Naive B cell (primary cell): ENCODE data around the gene RARS2. TPM values are rescaled to one million over a fixed set of nuclear protein-coding genes. Genes with fewer than 3 reads are reported as not detected.

ENCODE experiments used
- ATAC-seq, 2 donors: fragments of 150-1000 bp; cut with Tn5 transposase; 2 replicates each; pipeline ENCODE4 v1.10.0; 2021; ENCODE audit warnings: low read depth in 2 of 2, mild to moderate bottlenecking in 2 of 2, moderate library complexity in 2 of 2
- DNase-seq: peaks from one replicate; pipeline ENCODE4 v3.0.0; 2022
- H3K27ac Mint-ChIP-seq, 6 donors: one replicate each; pipeline ENCODE4 v1.8.0; 2020 to 2022; ENCODE audit warnings: mild to moderate bottlenecking in 6 of 6, mixed read lengths in 6 of 6, moderate library complexity in 5 of 6, inconsistent platforms in 2 of 6
- H3K27me3 Mint-ChIP-seq, 3 donors: one replicate each; pipeline ENCODE4 v1.8.0; 2021 to 2022; ENCODE audit warnings: mixed read lengths in 3 of 3, mild to moderate bottlenecking in 1 of 3
- H3K36me3 Mint-ChIP-seq, 2 donors: one replicate each; pipeline ENCODE4 v1.8.0; 2020 to 2022; ENCODE audit warnings: mixed read lengths in 2 of 2, inconsistent platforms in 1 of 2, mild to moderate bottlenecking in 1 of 2
- H3K4me1 Mint-ChIP-seq, 3 donors: one replicate each; pipeline ENCODE4 v1.8.0; 2020 to 2022; ENCODE audit warnings: mixed read lengths in 3 of 3, inconsistent platforms in 1 of 3, mild to moderate bottlenecking in 1 of 3, moderate library complexity in 1 of 3
- H3K4me3 Mint-ChIP-seq, 8 donors: one replicate each; pipeline ENCODE4 v1.8.0; 2020 to 2022; ENCODE audit warnings: mild to moderate bottlenecking in 8 of 8, mixed read lengths in 8 of 8, moderate library complexity in 8 of 8, inconsistent platforms in 2 of 8
- H3K9me3 Mint-ChIP-seq, 7 donors: one replicate each; pipeline ENCODE4 v1.8.0; 2020 to 2022; ENCODE audit warnings: mixed read lengths in 7 of 7, mild to moderate bottlenecking in 5 of 7, inconsistent platforms in 2 of 7, moderate library complexity in 1 of 7
- polyA plus RNA-seq, 6 donors: library from polyadenylated mRNA; unstranded; fragments of 300-500 nt; fragmentation: Illumina TruSeq; gene quantifications; one replicate each; pipeline ENCODE4 v1.2.3, GENCODE V29; 2021; ENCODE audit warnings: low read depth in 6 of 6

The RARS2 gene
- polyA plus RNA-seq, 6 donors from 2014 or later, result 11.7 to 32.8 (median 25.3) TPM

- H3K9me3 Mint-ChIP-seq, result no peaks in the 10 kb centered on the region
- peaks cover 7 to 14% (median 11%) of the 10 kb centered on the region in 3 donors for H3K4me1 Mint-ChIP-seq
- ATAC-seq (peak; percentile 91 to 92), DNase-seq (peak; percentile 88)
- H3K27me3 Mint-ChIP-seq, result peaks cover 5 to 10% (median 7%) of the 10 kb centered on the region in 3 donors
- peak within 1 kb of the TSS; percentile 96 to 100 (median 99) for H3K27ac Mint-ChIP-seq
- H3K4me3 Mint-ChIP-seq, result peak within 1 kb of the TSS; percentile 87 to 100 (median 98)
- peaks cover 0 to 1% of the 10 kb centered on the region in 2 donors for H3K36me3 Mint-ChIP-seq
Measured at GRCh38 chr6:87472525-87473418, 117.0 kb downstream of the RARS2 start, which contains the start of gene SLC35A1. Gene SLC35A1 (plus strand): TSS chr6:87472974. CDS start chr6:87473004, 30 bp downstream.

GRCh38 chr6:87465051-87465450, 124.7 kb downstream of the RARS2 start:
- ATAC-seq (no peak), DNase-seq (no peak)
- H3K36me3 Mint-ChIP-seq, result no peaks in the 10 kb centered on the region
- H3K27me3 Mint-ChIP-seq, result peaks cover 37 to 56% (median 42%) of the 10 kb centered on the region in 3 donors
- H3K9me3 Mint-ChIP-seq, result peaks cover 0 to 22% (median 2%) of the 10 kb centered on the region in 7 donors
- no peak overlapping the region for H3K4me3 Mint-ChIP-seq
- no peak overlapping the region for H3K27ac Mint-ChIP-seq
- H3K4me1 Mint-ChIP-seq, result no peaks in the 10 kb centered on the region

Other genes starting within 250 kb of the RARS2 start
- gene C6orf163, start 245.2 kb downstream of the RARS2 start, polyA plus RNA-seq, result 1 to 10 TPM in 1 of 6 donors, under 1 TPM in 4, not detected in 1; 0.24 to 1.1 (median 0.71) TPM
- not detected for gene CFAP206, start 182.0 kb downstream of the RARS2 start, polyA plus RNA-seq
- 10 to 100 TPM; 18.0 to 26.6 (median 25.4) TPM for gene SLC35A1, start 117.0 kb downstream of the RARS2 start, polyA plus RNA-seq
- gene ORC3, start 148 bp upstream of the RARS2 start, polyA plus RNA-seq, result 10 to 100 TPM; 34.4 to 68.4 (median 38.8) TPM
- 100 to 1,000 TPM in 3 of 6 donors, 10 to 100 TPM in 3; 75.0 to 129 (median 99.1) TPM for gene AKIRIN2, start 112.2 kb upstream of the RARS2 start, polyA plus RNA-seq